ENCODE results near the gene WFDC10A.
"Not testable (repeated sequence)": the region's sequence is repeated elsewhere in the genome, so short reads cannot be mapped to it uniquely, and the experiment has no call there.

WFDC10A gene

DNA sequence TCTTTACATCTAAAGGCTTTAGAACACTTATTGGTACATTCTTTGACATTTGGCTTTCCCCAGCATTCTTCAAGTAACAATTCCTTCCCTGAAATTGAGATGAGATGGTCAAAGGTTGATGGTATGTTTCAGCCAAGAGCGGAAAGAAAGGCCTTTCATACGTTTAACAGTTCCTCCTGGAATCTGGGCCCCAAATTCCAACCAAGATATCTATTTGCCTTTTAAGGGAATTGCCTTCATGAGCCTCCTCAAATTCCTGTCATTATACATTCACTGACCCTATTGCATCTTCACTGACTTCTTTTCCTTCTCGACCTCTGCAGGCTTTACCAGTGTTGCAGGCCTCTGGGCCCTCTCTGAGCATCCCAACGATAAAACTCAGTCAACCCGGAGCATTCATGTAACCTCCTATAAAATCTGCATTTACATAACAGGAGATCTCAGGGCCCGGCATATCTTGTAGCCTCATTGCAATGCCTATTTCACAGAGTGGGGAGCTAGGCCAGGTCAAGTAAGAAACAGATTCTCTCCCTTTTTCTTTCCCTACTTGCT lies 19.8 kb downstream of the WFDC10A start:
- no peak for DNase-seq (ENCODE audit: low spot score)

DNA sequence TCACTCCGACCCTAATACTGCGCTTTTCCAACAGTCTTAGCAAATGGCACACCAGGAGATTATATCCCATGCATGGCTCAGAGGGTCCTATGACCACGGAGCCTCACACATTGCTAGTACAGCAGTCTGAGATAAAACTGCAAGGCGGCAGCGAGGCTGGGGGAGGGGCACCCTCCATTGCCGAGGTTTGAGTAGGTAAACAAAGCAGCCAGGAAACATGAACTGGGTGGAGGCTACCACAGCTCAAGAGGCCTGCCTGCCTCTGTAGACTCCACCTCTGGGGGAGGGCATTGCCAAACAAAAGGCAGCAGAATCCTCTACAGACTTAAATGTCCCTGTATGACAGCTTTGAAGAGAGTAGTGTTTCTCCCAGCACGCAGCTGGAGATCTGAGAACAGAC lies 22.2 kb downstream of the WFDC10A start:
- not testable (repeated sequence) for DNase-seq (ENCODE audit: low spot score)

DNA sequence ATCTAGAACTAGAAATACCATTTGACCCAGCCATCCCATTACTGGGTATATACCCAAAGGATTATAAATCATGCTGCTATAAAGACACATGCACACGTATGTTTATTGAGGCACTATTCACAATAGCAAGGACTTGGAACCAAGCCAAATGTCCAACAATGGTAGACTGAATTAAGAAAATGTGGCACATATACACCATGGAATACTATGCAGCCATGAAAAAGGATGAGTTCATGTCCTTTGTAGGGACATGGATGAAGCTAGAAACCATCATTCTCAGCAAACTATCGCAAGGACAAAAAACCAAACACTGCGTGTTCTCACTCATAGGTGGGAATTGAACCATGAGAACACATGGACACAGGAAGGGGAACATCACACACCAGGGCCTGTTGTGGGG lies 27.5 kb downstream of the WFDC10A start:
- not testable (repeated sequence) for DNase-seq (ENCODE audit: low spot score)

DNA sequence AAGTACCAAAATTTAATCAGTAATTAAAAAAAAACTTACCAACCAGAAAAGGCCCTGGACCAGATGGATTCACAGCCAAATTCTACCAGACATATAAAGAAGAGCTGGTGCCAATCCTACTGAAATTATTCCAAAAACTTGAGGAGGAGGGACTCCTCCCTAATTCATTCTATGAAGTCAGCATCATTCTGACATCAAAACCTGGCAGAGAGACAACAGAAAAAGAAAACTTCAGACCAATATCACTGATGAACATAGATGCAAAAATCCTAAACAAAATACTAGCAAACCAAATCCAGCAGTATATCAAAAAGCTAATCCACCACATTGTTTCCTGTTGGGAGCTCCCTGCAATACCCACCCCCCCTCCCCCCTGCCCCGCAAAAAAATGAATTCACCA lies 40.6 kb downstream of the WFDC10A start, which contains the start of gene WFDC11:
Gene WFDC11, minus strand, starts transcription at position 101 of the 400 bp plus-strand sequence. CDS start 19,639 bp downstream, outside the sequence.
- DNase-seq (ENCODE audit: low spot score), result no peak

DNA sequence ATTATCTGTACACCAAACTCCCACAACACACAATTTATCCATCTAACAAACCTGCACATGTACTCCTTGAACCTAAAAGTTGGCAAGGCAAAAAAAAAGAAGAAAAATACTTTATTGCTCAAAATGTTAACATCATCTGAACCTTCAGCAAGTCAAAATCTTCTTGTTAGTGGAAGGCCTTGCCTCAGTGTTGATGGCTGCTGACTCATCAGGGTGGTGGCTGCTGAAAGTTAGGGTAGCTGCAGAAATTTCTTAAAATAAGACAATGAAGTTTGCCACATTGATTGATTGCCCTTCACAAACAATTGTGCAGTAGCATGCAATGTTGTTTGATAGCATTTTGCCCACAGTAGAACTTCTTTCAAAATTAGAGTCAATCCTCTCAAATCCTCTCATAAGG lies 43.2 kb downstream of the WFDC10A start:
- DNase-seq (ENCODE audit: low spot score), result no peak

DNA sequence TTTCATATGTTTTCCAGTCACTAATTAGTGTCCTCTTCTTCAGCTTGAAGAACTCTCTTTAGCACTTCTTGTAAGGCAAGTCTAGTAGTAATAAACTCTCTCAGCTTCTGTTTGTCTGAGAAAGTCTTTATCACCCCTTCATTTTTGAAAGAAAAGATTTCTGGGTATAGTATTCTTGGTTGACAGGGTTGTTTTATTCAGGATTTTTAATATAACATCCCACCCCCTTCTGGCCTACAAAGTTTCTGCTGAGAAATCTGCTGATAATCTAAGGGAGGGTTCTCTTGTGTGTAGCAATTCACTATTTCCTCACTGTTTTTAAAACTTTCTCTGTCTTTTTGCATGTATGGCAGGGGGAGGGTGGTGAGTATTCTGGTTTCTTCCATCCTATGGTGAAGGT lies 50.1 kb downstream of the WFDC10A start:
- no peak for DNase-seq (ENCODE audit: low spot score)

Data from germinal center (tissue), 1 donor.